Measurements from ENCODE around the gene IGLL1.

IGLL1 gene

DNA sequence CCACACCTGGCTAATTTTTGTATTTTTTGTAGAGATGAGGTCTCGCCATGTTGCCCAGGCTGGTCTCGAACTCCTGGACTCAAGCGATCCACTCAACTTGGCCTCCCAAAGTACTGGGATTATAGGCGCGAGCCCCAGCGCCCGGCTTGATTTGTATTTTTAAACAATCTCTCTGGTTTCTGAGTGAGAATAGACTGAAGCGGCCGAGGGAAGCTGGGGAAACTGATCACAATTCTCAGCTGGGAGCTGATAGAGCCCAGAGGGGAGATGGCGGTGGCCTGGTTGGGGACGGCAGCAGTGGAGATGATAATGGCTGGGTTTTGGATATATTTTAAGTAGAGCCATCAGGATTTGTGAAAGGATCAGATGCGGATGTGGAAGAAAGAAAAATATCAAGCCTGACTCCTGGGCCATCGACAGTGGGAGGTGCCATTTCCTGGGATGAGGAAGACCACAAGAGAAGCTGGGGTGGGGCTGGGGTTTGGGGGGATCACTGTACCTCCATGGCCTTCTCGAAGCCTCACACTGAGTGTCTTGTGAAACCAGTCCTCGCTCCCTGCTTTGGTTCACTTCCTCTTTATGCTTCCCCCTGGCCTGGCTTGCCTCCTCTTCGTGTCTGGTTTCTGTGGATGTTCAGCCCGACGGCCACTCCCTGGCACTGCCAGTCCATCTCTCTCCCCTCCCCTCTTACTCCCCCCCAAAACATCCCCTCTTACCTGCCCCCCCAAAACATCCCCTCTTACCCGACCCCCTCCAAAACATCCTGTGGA, 51.9 kb downstream of the IGLL1 start:
- Mint-ChIP-seq H3K27ac (no peak overlapping the region), H3K27me3 (ENCODE audit: low read depth) (peaks cover 14% of the 10 kb centered on the region), H3K9me3 (no peaks in the 10 kb centered on the region), H3K4me3 (no peak overlapping the region), H3K36me3 (ENCODE audit: low read depth) (no peaks in the 10 kb centered on the region), H3K4me1 (ENCODE audit: low read depth) (no peaks in the 10 kb centered on the region)
- no peak for DNase-seq (ENCODE audit: low spot score)

DNA sequence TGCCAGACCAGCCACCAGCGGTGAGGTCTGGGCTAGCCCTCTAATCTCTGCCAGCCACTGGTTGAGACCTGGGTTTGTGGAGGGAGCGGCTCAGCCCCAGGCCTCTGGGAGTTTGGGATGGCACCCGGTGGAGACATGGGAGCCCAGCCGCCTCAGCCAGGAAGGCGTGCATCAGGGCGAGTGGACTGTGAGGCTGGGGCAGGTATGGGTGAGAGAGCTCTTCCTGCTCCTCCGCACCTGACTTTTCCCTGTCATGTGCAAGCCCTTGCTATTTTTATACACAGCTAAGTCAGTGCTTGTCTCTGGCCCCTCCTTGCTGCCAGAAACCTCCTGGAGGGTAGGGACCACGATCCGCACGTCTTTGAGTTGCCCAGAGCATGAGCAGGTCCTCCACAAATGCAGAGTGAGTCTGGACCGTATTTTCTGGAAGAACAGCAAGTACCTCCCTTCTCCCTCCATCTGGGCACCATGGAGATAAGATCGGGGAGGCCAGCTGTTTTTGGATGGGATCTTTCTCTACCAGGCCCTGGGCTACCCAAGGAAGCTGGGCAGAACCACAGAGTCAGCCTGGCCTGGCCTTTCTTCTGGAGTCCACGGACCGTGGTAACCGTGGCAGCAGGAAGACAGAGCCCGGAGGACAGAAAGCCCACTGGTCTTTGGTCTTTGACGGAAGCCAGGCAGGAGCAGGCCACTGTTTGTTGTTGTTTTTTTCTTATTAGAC, 53.3 kb downstream of the IGLL1 start:
- H3K9me3 Mint-ChIP-seq = no peaks in the 10 kb centered on the region
- no peak overlapping the region for H3K27ac Mint-ChIP-seq
- H3K4me1 Mint-ChIP-seq (ENCODE audit: low read depth) = no peaks in the 10 kb centered on the region
- H3K4me3 Mint-ChIP-seq = no peak overlapping the region
- peaks cover 22% of the 10 kb centered on the region for H3K27me3 Mint-ChIP-seq (ENCODE audit: low read depth)
- no peak for DNase-seq (ENCODE audit: low spot score)
- H3K36me3 Mint-ChIP-seq (ENCODE audit: low read depth) = no peaks in the 10 kb centered on the region

DNA sequence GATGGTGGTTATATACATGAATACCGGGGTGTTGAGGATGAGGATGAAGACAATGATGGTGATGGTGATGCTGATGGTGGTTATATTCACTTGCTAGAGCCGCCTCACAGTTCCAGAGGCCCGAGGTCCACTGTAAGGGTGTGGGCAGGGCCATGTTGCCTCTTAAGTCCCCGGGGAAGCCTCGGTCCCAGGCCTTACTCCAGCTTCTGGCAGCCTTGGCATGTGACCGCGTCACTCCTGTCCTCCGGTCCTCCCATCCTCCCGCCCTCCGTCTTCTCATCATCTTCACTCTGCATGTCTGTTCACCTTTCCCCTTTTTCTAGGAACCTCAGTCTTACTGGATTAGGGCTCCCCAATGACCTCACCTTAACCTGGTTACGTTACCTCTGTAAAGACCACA, 54.6 kb downstream of the IGLL1 start:
- Mint-ChIP-seq H3K4me3 (no peak overlapping the region), H3K36me3 (ENCODE audit: low read depth) (no peaks in the 10 kb centered on the region), H3K9me3 (no peaks in the 10 kb centered on the region), H3K27ac (no peak overlapping the region), H3K27me3 (ENCODE audit: low read depth) (peaks cover 29% of the 10 kb centered on the region), H3K4me1 (ENCODE audit: low read depth) (peaks cover 3% of the 10 kb centered on the region)
- DNase-seq (ENCODE audit: low spot score) = no peak

DNA sequence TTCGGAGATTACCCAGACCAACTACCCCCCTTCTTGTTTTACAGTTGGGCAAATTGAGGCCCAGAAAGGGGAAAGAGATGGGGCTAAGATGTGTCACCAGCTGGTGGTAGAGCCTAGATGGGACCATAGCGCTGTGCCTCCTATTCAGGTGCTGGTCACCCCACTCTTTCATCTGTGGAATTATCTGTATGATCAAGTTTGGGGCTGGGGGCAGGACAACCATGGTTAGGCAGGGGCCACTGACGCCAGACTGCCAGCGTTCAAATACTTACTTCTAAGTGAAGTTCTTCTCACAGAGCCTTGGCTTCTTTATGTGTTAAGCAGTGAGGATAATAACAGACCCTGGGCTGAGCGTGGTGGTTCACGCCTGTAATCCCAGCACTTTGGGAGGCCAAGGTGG, 55.9 kb downstream of the IGLL1 start:
- no peaks in the 10 kb centered on the region for H3K9me3 Mint-ChIP-seq
- H3K4me3 Mint-ChIP-seq = no peak overlapping the region
- no peaks in the 10 kb centered on the region for H3K36me3 Mint-ChIP-seq (ENCODE audit: low read depth)
- peaks cover 29% of the 10 kb centered on the region for H3K27me3 Mint-ChIP-seq (ENCODE audit: low read depth)
- peaks cover 3% of the 10 kb centered on the region for H3K4me1 Mint-ChIP-seq (ENCODE audit: low read depth)
- H3K27ac Mint-ChIP-seq = no peak overlapping the region
- no peak for DNase-seq (ENCODE audit: low spot score)

DNA sequence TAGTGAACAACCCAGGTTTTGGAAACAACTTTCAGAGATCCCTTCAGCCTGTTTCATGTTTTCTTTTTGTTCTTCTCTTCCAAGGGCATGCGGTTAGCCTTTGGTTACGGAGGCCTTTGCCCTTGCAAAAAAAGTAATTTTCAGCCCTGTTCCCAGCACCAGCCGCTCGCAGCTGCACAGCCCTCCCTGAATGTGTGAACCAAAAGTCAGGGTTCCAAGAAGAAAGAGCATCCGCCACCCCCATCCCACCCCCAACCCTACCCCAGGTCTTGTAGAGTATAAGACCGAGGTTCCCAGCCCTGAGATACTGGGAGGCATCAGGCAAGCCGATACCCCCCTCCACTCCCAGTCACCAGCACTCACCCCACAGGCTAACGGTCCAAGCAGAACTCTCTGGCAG, 56.4 kb downstream of the IGLL1 start:
- H3K27ac Mint-ChIP-seq = no peak overlapping the region
- H3K4me1 Mint-ChIP-seq (ENCODE audit: low read depth) = peaks cover 3% of the 10 kb centered on the region
- peaks cover 30% of the 10 kb centered on the region for H3K27me3 Mint-ChIP-seq (ENCODE audit: low read depth)
- H3K9me3 Mint-ChIP-seq = no peaks in the 10 kb centered on the region
- no peak for DNase-seq (ENCODE audit: low spot score)
- H3K4me3 Mint-ChIP-seq = no peak overlapping the region
- no peaks in the 10 kb centered on the region for H3K36me3 Mint-ChIP-seq (ENCODE audit: low read depth)
